ENCODE data around the gene LGMN.

- TF ChIP-seq EZH2 (IDR thresholded peaks at IDR 0.05; ENCODE audit: borderline replicate concordance, insufficient read depth, low read depth, low read length, poor library complexity, severe bottlenecking) (no peak), CTCF (IDR thresholded peaks at IDR 0.05) (no peak)
Observed at GRCh38 chr14:92759300-92759678, 10.9 kb upstream of the LGMN start.

Measured in B cell (primary cell).